Heart left ventricle (tissue), 16 donors: Measurements from ENCODE around the gene BLM. TPM values are rescaled to one million over a fixed set of nuclear protein-coding genes. Genes with fewer than 3 reads are reported as not detected.
A peak's percentile ranks its signal among the peaks of the same experiment; 100 is the strongest.
"Not testable (repeated sequence)": the region's sequence is repeated elsewhere in the genome, so short reads cannot be mapped to it uniquely, and the experiment has no call there.

Experiments used
- ATAC-seq, 4 donors: fragments of 200-7000 bp; cut with Tn5 transposase; one replicate each; pipeline ENCODE4 v1.9.1; 2020 to 2022; ENCODE audit warnings: moderate library complexity in 4 of 4, mild to moderate bottlenecking in 3 of 4, moderate number of reproducible peaks in 1 of 4
- DNase-seq, 5 donors: peaks; one replicate each; pipeline ENCODE4 v3.0.0-alpha.2; 2020
- H3K27ac ChIP-seq, 12 donors: fragments of 200-600 bp; sonication (generic) in 4 of 12; one replicate each; pipeline versions ENCODE4 v1.5.0 to v1.8.0; 2016 to 2022; ENCODE audit warnings: mild to moderate bottlenecking in 2 of 12
- H3K27me3 ChIP-seq, 9 donors: fragments of 200-600 bp; sonication (generic) in 2 of 9; one replicate each; pipeline versions ENCODE4 v1.5.1 to v1.8.0; 2016 to 2022; ENCODE audit warnings: mild to moderate bottlenecking in 3 of 9
- H3K36me3 ChIP-seq, 9 donors: fragments of 200-600 bp; sonication (generic) in 2 of 9; one replicate each; pipeline versions ENCODE4 v1.5.0 to v1.8.0; 2018 to 2022; ENCODE audit warnings: mild to moderate bottlenecking in 2 of 9
- H3K4me1 ChIP-seq, 12 donors: fragments of 200-600 bp; sonication (generic) in 4 of 12; one replicate each; pipeline versions ENCODE4 v1.5.0 to v1.8.0; 2016 to 2022; ENCODE audit warnings: mild to moderate bottlenecking in 3 of 12
- H3K4me3 ChIP-seq, 12 donors: fragments of 200-600 bp; sonication (generic) in 4 of 12; one replicate each; pipeline versions ENCODE4 v1.5.0 to v1.8.0; 2017 to 2022; ENCODE audit warnings: mild to moderate bottlenecking in 9 of 12, moderate library complexity in 4 of 12
- H3K9me3 ChIP-seq, 12 donors: fragments of 200-600 bp; sonication (generic) in 4 of 12; one replicate each; pipeline versions ENCODE4 v1.5.0 to v1.8.0; 2016 to 2022; ENCODE audit warnings: mild to moderate bottlenecking in 1 of 12
- CTCF ChIP-seq, 12 donors: fragments of 200-600 bp; sonication (generic) in 4 of 12; IDR thresholded peaks; one replicate each; pipeline versions ENCODE4 v1.5.0 to v1.8.0; 2018 to 2022; ENCODE audit warnings: antibody characterized with exemption in 12 of 12, mild to moderate bottlenecking in 5 of 12
- POLR2A ChIP-seq, 2 donors: fragments of 450-650 bp; IDR thresholded peaks; one replicate each; pipeline ENCODE4 v1.6.1; 2017; ENCODE audit warnings: antibody characterized with exemption in 2 of 2, mild to moderate bottlenecking in 2 of 2, moderate library complexity in 2 of 2
- WGBS, 4 donors: extraction: QIAGEN DNeasy Blood & Tissue Kit in 2 of 4; methylation state at CpG; one replicate each; pipeline versions ENCODE4 v1.1.5 to v1.1.7; 2013 to 2018; 5-methylcytosine and 5-hydroxymethylcytosine counted together
- intact Hi-C, 10 donors: fragments of 100-400 bp; cut with DNase I; formaldehyde crosslinking; loops; one replicate each; pipeline versions ENCODE4 v1.11.1 to v1.14.2; 2022
- polyA plus RNA-seq, 2 donors: library from polyadenylated mRNA; stranded (reverse); fragments of 200-250 nt; gene quantifications; one replicate each; pipeline ENCODE4 v1.2.3, GENCODE V29; 2013
- total RNA-seq, 9 donors: library from RNA; depleted of rRNA in 2 of 9; stranded (reverse); fragments of >200 nt in 2 of 9; fragmentation: NEBNext Ultra II Directional in 3 of 9; extraction: Animal tissue kit (Norgen Biotek cat#: 25700) in 3 of 9; gene quantifications; one replicate each; pipeline versions ENCODE4 v1.1.0 to v1.2.4, GENCODE V29; 2016 to 2023
- donor health status: ischemic (EF 13 %, LVEDD 7.1; RV severe dilation, severe dysfunction).
- donor health status: healthy with polysubstance abuse.
- donor health status: DM: no; HTN: yes; CAD: no.
- donor health status: DM: no; HTN: no; CAD: no.
- donor health status: ischemic (EF 25% LVEDD 6.9; RV normal size, moderate dysfunction).
- donor health status: ischemic (EF 25% LVEDD 5.7; RV mildly dilated, moderate dysfunction).
- donor health status: healthy.
- donor health status: DM: yes; HTN: yes; CAD: no.
- donor health status: ischemic (EF 35%, LVEDD 5.7; RV mildly dilated, moderate dysfunction).
- donor health status: nonischemic (EF 11% LVEDD 7.7; RV severe dilation, severe dysfunction).
- donor health status: DM: yes; HTN: yes; CAD: no.
- donor health status: PGD.
- donor health status: ischemic (EF 29% LVEDD 5.4; RV normal size, mild dysfunction).
- donor health status: nonischemic (EF 23%, LVEDD 6.1; RV moderate dilation, normal function).

Gene BLM
- total and polyA plus RNA-seq, 11 donors: 4.3 to 39.6 (median 12.2) TPM

DNA sequence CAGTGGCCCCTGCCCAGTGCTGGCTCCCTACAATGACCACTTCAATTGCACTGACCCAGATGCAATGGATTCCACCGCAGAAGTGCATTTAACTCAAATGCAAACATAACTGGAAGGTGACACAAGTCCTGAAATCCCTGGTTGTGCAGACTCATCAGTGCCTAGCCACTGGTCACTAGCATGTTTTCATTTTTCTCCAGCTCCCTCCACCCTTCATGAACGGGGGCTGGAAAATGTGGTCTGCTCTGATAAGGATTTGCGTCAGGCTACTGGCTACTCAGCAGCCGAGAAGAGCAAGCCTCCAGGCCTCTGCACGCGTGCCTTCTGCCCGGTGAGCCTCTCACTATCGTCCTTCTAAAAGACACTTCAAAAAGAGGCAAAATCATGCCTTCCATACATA, 123.8 kb downstream of the BLM start:
- Histone ChIP-seq H3K36me3 (no peaks in the 10 kb centered on the region), H3K27me3 (no peaks in the 10 kb centered on the region), H3K4me1 (peaks cover 0 to 50% (median 0%) of the 10 kb centered on the region in 12 donors), H3K27ac (no peak overlapping the region), H3K9me3 (no peaks in the 10 kb centered on the region), H3K4me3 (no peak overlapping the region)
- WGBS, 4 donors: 76 to 90% (median 76%) methylated on average over 8 of the region's 8 CpGs
- no peak for ATAC-seq
- intact Hi-C loops: no loop called here
- TF ChIP-seq CTCF (IDR thresholded peaks at IDR 0.05): no peak
- no peak for DNase-seq

DNA sequence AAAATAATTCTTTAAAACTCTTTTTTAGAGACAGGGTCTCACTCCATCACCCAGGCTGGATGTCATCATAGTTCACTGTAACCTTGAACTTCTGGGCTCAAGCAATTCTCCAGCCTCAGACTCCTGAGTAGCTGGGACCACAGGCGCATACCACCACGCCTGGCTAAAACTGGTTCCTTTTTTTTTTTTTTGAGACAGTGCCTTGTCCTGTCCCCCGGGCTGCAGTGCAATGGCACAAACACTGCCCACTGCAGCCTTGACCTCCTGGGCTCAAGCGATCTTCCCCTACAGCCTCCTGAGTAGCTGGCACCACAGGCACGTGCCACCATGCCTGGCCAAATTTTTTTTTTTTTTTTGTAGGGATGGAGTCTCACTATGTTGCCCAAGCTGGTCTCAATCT, 127.5 kb downstream of the BLM start:
- intact Hi-C loops: no loop called here
- no peak for TF ChIP-seq POLR2A (IDR thresholded peaks at IDR 0.05)
- TF ChIP-seq CTCF (IDR thresholded peaks at IDR 0.05): no peak
- Histone ChIP-seq H3K4me3 (no peak overlapping the region), H3K27me3 (no peaks in the 10 kb centered on the region), H3K27ac (peak overlapping the region in 1 of 12 donors; percentile 80), H3K36me3 (no peaks in the 10 kb centered on the region), H3K9me3 (no peaks in the 10 kb centered on the region), H3K4me1 (peaks cover 0 to 26% (median 0%) of the 10 kb centered on the region in 12 donors)
- 85 to 87% (median 86%) methylated on average over 5 of the region's 5 CpGs for WGBS, 4 donors
- ATAC-seq: peak in 1 of 4 donors; percentile 13
- DNase-seq: no peak

DNA sequence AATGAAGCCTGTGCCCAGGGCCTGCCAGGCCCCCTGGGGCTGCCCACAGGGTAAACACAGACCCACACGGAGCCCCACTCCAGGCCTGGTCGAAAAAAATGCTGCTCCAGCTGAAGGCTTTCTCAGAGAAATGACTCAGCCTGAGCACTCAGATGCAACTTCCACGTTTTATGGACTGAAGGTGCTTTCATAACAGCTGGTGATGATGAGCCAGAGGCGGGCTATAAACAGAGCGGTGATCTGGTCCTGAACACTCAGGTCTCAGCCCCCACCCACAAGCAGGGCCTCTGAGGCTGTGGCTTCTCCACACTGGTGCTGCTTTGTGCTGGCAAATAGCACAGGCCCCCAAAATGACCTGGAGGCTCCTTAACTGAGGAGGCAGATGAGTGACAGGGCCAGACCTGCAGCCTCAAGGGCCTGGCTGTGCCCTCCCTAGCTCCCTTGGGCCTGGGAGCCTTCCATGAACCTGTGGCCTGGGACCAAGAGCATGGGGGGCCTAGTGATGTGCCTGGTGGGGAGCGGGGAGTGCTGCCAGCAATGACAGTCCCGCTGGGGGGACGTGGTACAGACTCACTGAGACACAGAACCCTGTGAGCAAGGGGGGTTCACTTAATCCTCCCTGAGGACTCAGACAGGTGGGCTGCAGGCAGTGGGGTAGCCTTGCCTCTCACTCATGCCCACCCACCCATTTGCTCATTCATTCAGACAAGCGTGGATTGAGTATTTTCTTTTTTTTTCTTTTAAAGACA, 128.2 kb downstream of the BLM start:
- peak in 3 of 4 donors; percentile 22 to 77 (median 50) for ATAC-seq

GRCh38 chr15:90849424-90849823, 132.3 kb downstream of the BLM start:
- WGBS, 4 donors: 92 to 100% (median 97%) methylated on average over 1 of the region's 1 CpG
- H3K36me3 ChIP-seq, intact Hi-C loops, H3K27ac ChIP-seq, DNase-seq, H3K27me3 ChIP-seq, H3K9me3 ChIP-seq, H3K4me3 ChIP-seq, ATAC-seq: not testable (repeated sequence)
- peaks cover 0 to 32% (median 0%) of the 10 kb centered on the region in 12 donors for H3K4me1 ChIP-seq

More for the DNA sequence above, 128.2 kb downstream of the BLM start:
- Histone ChIP-seq H3K4me3 (no peak overlapping the region), H3K4me1 (peaks cover 0 to 25% (median 0%) of the 10 kb centered on the region in 12 donors), H3K27me3 (no peaks in the 10 kb centered on the region), H3K27ac (peak overlapping the region in 1 of 12 donors; percentile 80), H3K36me3 (no peaks in the 10 kb centered on the region), H3K9me3 (no peaks in the 10 kb centered on the region)
- TF ChIP-seq CTCF (IDR thresholded peaks at IDR 0.05) (no peak), POLR2A (IDR thresholded peaks at IDR 0.05) (no peak)
- peak in 2 of 5 donors; percentile 28 to 40 for DNase-seq
- WGBS, 4 donors: 81 to 90% (median 85%) methylated on average over 7 to 9 of the region's 9 CpGs
- intact Hi-C loops: no loop called here
